GM21723 (cell line): ENCODE results near the gene RELL1.
A peak's percentile ranks its signal among the peaks of the same experiment; 100 is the strongest.

Experiments
- ATAC-seq: cut with Tn5 transposase; IDR thresholded peaks from one replicate; pipeline ENCODE4 v1.9.1; 2021; ENCODE audit warnings: mild to moderate bottlenecking, moderate library complexity; ENCODE audit not compliant: unreplicated experiment

RELL1 gene

DNA sequence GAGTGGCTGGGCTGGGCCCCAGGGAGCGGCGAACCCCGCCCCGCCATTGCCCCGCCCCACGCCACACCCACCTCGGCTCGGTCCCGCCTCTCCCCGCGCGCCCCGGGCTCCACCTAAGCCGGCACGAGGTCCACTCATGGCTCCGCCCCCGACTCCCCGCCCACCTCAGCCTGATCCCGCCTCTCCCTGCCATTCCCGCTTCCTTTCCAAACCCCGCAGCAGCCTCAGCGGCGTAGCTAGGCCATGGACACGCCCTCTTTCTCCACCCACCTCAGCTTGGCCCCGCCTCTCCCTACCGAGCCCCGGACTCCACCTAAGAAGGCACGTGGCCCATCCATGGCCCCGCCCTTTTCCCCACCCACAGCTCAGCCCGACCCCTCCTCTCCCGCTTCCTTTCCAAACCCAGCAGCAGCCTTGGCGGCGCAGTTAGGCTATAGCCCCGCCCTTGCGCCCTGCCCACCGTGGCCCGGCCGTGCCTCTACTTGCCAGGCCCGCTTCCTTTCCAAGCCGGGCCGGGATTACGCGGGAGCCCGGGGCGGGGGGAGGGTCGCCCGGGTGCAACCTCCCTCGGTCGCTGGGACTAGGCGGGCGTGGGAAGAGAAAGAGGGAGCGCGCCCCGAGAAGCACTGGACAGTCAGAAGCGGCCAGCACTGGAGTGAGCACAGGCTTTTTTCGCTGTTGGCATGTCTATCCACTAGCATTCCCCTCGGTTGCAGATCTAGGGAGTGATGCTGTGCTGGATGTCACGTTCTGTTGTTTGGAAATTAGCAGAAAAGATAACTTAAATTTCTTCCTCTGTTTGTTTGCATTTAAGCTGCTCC lies at the start of gene RELL1:
Gene RELL1, minus strand, starts transcription at position 4 of the 821 bp plus-strand sequence. CDS start 89 bp downstream, outside the sequence.
- peak; percentile 81 for ATAC-seq

GRCh38 chr4:37735578-37735977 lies 49.4 kb upstream of the RELL1 start:
- ATAC-seq: no peak

DNA sequence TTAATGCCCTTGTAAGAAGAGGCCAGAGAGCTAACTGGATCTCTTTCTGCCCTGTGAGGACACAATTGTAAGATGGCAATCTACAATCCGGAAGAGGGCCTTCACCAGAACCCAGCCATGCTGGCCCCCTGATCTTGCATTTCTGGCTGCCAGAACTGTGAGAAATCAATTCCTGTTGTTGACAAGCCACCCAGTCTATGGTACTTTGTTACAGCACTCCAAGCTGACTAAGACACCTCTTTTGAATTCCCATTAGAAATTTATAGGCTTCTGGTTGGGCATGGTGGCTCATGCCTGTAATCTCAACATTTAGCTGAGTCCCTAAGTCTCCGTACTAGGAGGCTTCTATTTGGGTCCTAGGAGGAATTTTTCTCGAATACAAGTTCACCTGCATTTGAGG lies 48.8 kb upstream of the RELL1 start:
- no peak for ATAC-seq

- no peak for ATAC-seq
These were observed 47.2 kb upstream of the RELL1 start for GRCh38 chr4:37733240-37733867.

GRCh38 chr4:37732526-37733186 lies 46.5 kb upstream of the RELL1 start:
- ATAC-seq: peak; percentile 65

- no peak for ATAC-seq
These were observed 43.5 kb upstream of the RELL1 start for GRCh38 chr4:37729649-37730004.

- ATAC-seq: no peak
These were observed 41.9 kb upstream of the RELL1 start for GRCh38 chr4:37728064-37728463.

DNA sequence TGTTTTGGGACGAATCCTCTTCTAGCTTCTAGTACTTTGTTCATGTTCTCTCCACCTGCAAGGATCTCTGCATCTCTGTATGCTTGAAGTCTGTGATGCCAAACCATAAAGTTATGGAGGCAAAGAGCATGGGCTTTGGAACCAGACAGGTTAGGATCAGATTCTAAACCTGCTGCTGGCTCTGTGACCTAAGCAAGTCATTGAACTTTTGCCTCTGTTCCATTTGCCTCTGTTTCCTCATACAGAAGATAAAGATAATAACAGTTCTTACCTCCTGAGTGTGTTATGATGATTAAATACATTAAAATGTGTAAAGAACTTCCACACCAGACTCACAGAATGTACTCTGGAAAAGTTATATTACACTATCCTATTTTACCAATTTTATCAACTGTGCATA lies 41.5 kb upstream of the RELL1 start:
- ATAC-seq: no peak

GRCh38 chr4:37726666-37727065 lies 40.5 kb upstream of the RELL1 start:
- ATAC-seq: no peak

DNA sequence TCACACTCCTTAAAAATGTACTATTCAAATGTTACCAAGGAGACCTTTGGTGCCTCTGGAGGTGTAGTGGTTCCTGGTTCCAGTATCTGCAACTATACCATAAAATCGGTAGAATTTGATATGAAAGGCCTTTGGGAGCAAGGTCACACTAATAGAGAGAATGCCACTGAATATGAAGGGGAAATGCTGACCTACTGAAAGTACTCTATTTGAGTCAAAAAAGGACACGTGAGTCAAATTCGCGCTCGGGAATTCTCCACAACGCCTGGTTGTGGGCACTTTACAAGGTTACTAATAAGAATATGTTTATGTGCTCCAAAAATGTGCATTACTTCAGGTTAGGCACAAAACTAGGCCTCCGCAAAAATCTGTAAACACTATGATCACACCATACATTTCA lies 39.5 kb upstream of the RELL1 start:
- ATAC-seq: no peak

DNA sequence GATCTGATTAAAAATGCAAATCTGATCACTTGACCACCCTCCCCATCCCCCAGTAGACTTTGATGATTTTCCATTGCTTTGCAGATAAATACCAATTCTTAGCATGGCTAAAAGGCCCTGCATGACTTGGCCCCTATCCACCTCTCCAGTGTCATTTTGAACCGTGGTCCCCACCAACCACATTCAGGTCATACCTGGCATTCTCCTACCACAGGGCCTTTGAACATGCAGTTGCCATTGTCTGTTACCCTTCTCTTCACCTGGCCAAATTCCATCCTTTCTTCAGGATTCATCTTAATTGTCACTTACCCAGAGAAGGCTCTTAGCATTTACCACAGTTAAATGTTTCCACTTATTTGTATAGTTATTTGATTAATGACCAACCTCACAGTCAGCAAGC lies 36.9 kb upstream of the RELL1 start:
- ATAC-seq: no peak

- no peak for ATAC-seq
These were observed 35.9 kb upstream of the RELL1 start for GRCh38 chr4:37721995-37722638.

- no peak for ATAC-seq
These were observed 32.8 kb upstream of the RELL1 start for GRCh38 chr4:37719021-37719420.

GRCh38 chr4:37717576-37717975 lies 31.4 kb upstream of the RELL1 start:
- no peak for ATAC-seq

DNA sequence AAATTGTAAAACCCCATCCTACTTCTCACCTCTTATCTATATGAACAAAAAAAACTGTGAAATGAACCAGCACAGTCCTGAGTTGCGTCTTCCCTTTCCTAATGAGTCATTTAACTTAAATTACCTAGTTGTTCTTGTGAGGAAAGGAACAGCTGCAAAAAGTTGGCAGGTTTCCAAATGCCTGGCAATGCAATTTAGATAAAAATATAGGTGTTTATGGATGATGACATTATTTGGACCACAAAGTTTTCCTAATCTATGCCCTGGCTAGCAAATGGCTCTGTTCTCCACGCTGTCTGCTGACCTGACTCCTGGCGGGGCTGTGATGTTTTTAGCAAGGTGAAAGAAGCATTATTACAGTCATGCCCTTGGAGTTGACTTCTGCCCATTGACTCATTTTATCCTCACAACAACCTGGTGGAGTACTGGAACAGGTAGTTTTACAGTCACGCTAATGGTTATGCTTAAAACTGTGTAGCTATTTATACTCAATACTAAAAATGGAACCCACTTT lies 29.8 kb upstream of the RELL1 start:
- peak; percentile 85 for ATAC-seq

GRCh38 chr4:37710491-37710890 lies 24.3 kb upstream of the RELL1 start:
- no peak for ATAC-seq

DNA sequence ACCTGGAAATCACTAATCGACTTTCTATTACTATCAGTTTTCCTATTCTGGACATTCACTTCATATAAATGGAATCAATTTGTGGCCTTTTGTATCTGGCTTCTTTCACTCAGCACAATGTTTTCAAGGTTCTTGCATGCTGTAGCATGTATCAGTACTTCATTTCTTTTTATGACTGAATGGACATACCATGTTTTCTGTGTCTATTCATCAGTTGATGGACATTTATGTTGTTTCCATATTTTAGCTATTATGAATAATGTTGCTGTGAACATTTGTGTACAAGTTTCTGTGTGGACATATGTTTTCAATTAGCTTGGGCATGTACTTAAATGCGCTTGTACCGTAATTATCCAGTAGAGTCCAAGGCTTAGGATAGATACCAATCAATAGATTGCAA lies 19.9 kb upstream of the RELL1 start:
- ATAC-seq: no peak

- no peak for ATAC-seq
These were observed 19.4 kb upstream of the RELL1 start for GRCh38 chr4:37705571-37705970.

- no peak for ATAC-seq
These were observed 13.8 kb upstream of the RELL1 start for GRCh38 chr4:37699868-37700481.

- no peak for ATAC-seq
These were observed 11.4 kb upstream of the RELL1 start for GRCh38 chr4:37697566-37697965.
